ENCODE results near the gene IMPDH2. TPM values are rescaled to one million over a fixed set of nuclear protein-coding genes. Genes with fewer than 3 reads are reported as not detected.

Gene IMPDH2
- total and polyA plus RNA-seq, 2 of the 8 experiments (the other 6 are each of a cell fraction or from before 2014, with no cell fraction given): 374 to 409 TPM

DNA sequence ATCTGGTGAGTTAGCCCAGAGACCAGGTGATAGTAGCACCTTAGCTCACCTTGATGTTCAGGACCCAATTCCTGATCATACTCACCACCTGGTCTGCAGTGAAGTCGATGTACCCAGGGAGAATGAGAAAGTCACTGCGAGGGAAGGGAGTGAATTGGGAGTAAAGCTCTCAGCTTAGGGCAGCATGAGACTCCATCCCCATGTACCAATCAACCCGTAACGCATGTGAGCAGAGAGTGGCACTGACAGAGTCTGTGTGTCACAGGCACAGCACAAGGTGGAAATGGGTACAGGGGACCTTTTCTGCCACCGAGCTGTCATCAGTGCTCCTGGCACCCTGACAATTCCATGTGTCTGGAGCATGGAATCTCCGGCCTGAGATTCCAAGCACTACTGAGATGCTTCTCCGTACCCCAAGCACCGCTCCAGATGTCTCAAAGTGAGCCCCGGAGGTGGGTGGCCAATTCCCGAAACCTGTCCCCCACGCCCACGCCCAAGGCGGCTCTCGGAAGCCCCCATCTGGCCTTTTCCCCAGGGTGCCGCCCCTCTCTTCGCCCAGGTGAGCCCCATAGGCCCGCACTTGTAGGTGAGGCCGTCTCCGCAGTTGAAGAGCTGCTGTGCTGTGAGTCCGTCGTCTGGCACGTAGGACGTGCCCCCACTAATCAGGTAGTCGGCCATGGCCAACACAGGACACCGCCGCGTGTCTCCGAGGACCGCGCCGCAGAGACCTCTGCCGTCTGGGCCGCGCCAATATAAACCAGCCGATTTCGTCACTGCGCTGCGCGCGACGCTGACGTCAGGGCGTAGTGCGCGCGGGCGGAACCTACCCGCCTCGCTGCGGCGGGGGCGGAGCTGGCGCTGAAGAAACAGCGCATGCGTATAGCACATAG is at the start of gene IMPDH2 (continued):
- TF ChIP-seq SP1 (IDR thresholded peaks at IDR 0.05; ENCODE audit: low read depth, low read length) (peak; percentile 65), KDM1A (IDR thresholded peaks at IDR 0.05; ENCODE audit: borderline replicate concordance, low read length) (no peak), SIX5 (IDR thresholded peaks at IDR 0.05; ENCODE audit: low read depth, low read length) (no peak), GABPA (IDR thresholded peaks at IDR 0.05; ENCODE audit: borderline replicate concordance, insufficient read depth, low read length) (no peak), ZNF274 (IDR thresholded peaks at IDR 0.05; ENCODE audit: borderline replicate concordance, extremely low read depth, low read length) (no peak), SIN3A (conservative IDR thresholded peaks at IDR 0.05 in 1 of 2, IDR thresholded peaks at IDR 0.05 in 1 of 2; ENCODE audit: low read depth in 1 of 2, low read length in 2 of 2) (peak in 1 of 2 experiments; percentile 78; a peak in 2 of 4 replicates), POLR2A (IDR thresholded peaks at IDR 0.05; ENCODE audit: control extremely low read depth in 1 of 2, low read depth in 2 of 2, low read length in 2 of 2) (peak in 1 of 2 experiments; percentile 98; a peak in 2 of 3 replicates), TAF1 (IDR thresholded peaks at IDR 0.05; ENCODE audit: low read depth, low read length) (peak; percentile 90), CEBPB (IDR thresholded peaks at IDR 0.05; ENCODE audit: low read depth, low read length) (peak; percentile 91), ASH2L (IDR thresholded peaks at IDR 0.05; ENCODE audit: low read length) (peak; percentile 60), EZH2 (IDR thresholded peaks at IDR 0.05; ENCODE audit: low read depth, low read length, severe bottlenecking) (no peak), RNF2 (IDR thresholded peaks at IDR 0.05; ENCODE audit: borderline replicate concordance, low read depth, low read length, missing control alignments, poor library complexity, severe bottlenecking) (no peak), TCF12 (IDR thresholded peaks at IDR 0.05; ENCODE audit: low read depth, low read length) (no peak), SP4 (IDR thresholded peaks at IDR 0.05; ENCODE audit: low read length) (peak; percentile 80; the same call in 1 of the 2 replicates), POU5F1 (IDR thresholded peaks at IDR 0.05; ENCODE audit: low read depth, low read length) (no peak), SRF (IDR thresholded peaks at IDR 0.05; ENCODE audit: low read depth, low read length) (peak; percentile 69; the same call in 1 of the 2 replicates), CREB1 (IDR thresholded peaks at IDR 0.05) (peak; percentile 99), TAF7 (optimal IDR thresholded peaks at IDR 0.05; ENCODE audit: borderline replicate concordance, low read depth, low read length) (peak; percentile 89), BCL11A (IDR thresholded peaks at IDR 0.05; ENCODE audit: low read depth in 2 of 2, low read length in 2 of 2) (no peak), JUN (IDR thresholded peaks at IDR 0.05; ENCODE audit: low read depth, low read length) (no peak)
- TF ChIP-seq, protein P1, sequence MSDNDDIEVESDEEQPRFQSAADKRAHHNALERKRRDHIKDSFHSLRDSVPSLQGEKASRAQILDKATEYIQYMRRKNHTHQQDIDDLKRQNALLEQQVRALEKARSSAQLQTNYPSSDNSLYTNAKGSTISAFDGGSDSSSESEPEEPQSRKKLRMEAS (IDR thresholded peaks at IDR 0.05): peak; percentile 94
- TF ChIP-seq, protein P2, sequence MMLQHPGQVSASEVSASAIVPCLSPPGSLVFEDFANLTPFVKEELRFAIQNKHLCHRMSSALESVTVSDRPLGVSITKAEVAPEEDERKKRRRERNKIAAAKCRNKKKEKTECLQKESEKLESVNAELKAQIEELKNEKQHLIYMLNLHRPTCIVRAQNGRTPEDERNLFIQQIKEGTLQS (IDR thresholded peaks at IDR 0.05; ENCODE audit: insufficient read depth, low read depth, low read length): peak; percentile 81
- TF ChIP-seq, protein P3, sequence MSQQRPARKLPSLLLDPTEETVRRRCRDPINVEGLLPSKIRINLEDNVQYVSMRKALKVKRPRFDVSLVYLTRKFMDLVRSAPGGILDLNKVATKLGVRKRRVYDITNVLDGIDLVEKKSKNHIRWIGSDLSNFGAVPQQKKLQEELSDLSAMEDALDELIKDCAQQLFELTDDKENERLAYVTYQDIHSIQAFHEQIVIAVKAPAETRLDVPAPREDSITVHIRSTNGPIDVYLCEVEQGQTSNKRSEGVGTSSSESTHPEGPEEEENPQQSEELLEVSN (IDR thresholded peaks at IDR 0.05): peak; percentile 91

Measured in H1 (cell line).